ENCODE results near the gene CERS1.

- peak; percentile 83 for TF ChIP-seq POLR2AphosphoS5 (IDR thresholded peaks at IDR 0.05; ENCODE audit: borderline replicate concordance, low read depth, low read length)
- TF ChIP-seq EZH2 (IDR thresholded peaks at IDR 0.05), result no peak
Measured at GRCh38 chr19:18919086-18919899, 23.3 kb upstream of the CERS1 start, which contains the start of the genes COPE and DDX49.

Measured in SK-N-MC (cell line).